ENCODE results near the gene MAP4.
"Not testable (repeated sequence)": the region's sequence is repeated elsewhere in the genome, so short reads cannot be mapped to it uniquely, and the experiment has no call there.

The MAP4 gene

GRCh38 chr3:47856669-47857068 is 159.5 kb downstream of the MAP4 start:
- no peak for DNase-seq

- no peak for DNase-seq
These were observed 160.5 kb downstream of the MAP4 start for GRCh38 chr3:47855461-47856383.

- DNase-seq = no peak
These were observed 161.3 kb downstream of the MAP4 start for GRCh38 chr3:47854720-47855455.

GRCh38 chr3:47854267-47854666 is 161.9 kb downstream of the MAP4 start:
- no peak for DNase-seq

- no peak for DNase-seq
These were observed 163.3 kb downstream of the MAP4 start for GRCh38 chr3:47852604-47853602.

- no peak for DNase-seq
These were observed 164.2 kb downstream of the MAP4 start for GRCh38 chr3:47851888-47852603.

- no peak for DNase-seq
These were observed 165.4 kb downstream of the MAP4 start for GRCh38 chr3:47850564-47851410.

- DNase-seq = no peak
These were observed 166.3 kb downstream of the MAP4 start for GRCh38 chr3:47849699-47850563.

GRCh38 chr3:47849186-47849698 is 167.0 kb downstream of the MAP4 start:
- no peak for DNase-seq

GRCh38 chr3:47848599-47849117 is 167.6 kb downstream of the MAP4 start:
- no peak for DNase-seq

- DNase-seq = no peak
These were observed 168.3 kb downstream of the MAP4 start for GRCh38 chr3:47847801-47848518.

GRCh38 chr3:47847260-47847659 is 169.0 kb downstream of the MAP4 start:
- DNase-seq = no peak

GRCh38 chr3:47846880-47847248 is 169.4 kb downstream of the MAP4 start:
- no peak for DNase-seq

- DNase-seq = no peak
These were observed 169.9 kb downstream of the MAP4 start for GRCh38 chr3:47846186-47846879.

- DNase-seq = no peak
These were observed 174.3 kb downstream of the MAP4 start for GRCh38 chr3:47841786-47842349.

- DNase-seq = no peak
These were observed 177.7 kb downstream of the MAP4 start for GRCh38 chr3:47838503-47838902.

GRCh38 chr3:47836986-47837385 is 179.2 kb downstream of the MAP4 start:
- no peak for DNase-seq

- DNase-seq = not testable (repeated sequence)
These were observed 186.7 kb downstream of the MAP4 start for GRCh38 chr3:47829482-47829881.

Data from cerebellar nuclear complex (tissue), 1 donor.